Bronchial epithelial cell (primary cell): Measurements from ENCODE around the gene ZNF431. TPM values are rescaled to one million over a fixed set of nuclear protein-coding genes. Genes with fewer than 3 reads are reported as not detected.

ENCODE experiments used
- DNase-seq: peaks from one replicate; pipeline ENCODE4 v3.0.0-alpha.2; 2010; ENCODE audit warnings: low read depth
- FAIRE-seq: peaks from 2 replicates; lab custom pipeline; 2011; peaks lifted over from hg19 to GRCh38; lab: Jason Lieb, UNC
- H3K27me3 ChIP-seq: 2 replicates; pipeline ENCODE4 v1.5.1; 2011; ENCODE audit warnings: low read length; ENCODE audit not compliant: control insufficient read depth, insufficient read depth
- H3K36me3 ChIP-seq: 2 replicates; pipeline ENCODE4 v1.5.1; 2011; ENCODE audit warnings: low read length; ENCODE audit not compliant: control insufficient read depth, insufficient read depth
- H3K4me3 ChIP-seq: 2 replicates; pipeline ENCODE4 v1.5.1; 2011; ENCODE audit warnings: mild to moderate bottlenecking, low read depth, low read length, control low read depth
- CTCF ChIP-seq: IDR thresholded peaks from 2 replicates; pipeline ENCODE4 v1.5.1; 2011; ENCODE audit warnings: mild to moderate bottlenecking, moderate library complexity, low read length, control low read depth, inconsistent platforms; ENCODE audit not compliant: insufficient read depth, severe bottlenecking
- total RNA-seq: library from RNA; depleted of rRNA; stranded (reverse); fragments of >200 nt; gene quantifications from 2 replicates; pipeline ENCODE4 v1.2.1, GENCODE V29; 2014

Gene ZNF431
- total RNA-seq, 1 donor from 2014 or later = 9.0 TPM

GRCh38 chr19:21109116-21109515 lies 32.7 kb upstream of the ZNF431 start:
- H3K4me3 ChIP-seq = no peak overlapping the region
- no peak for TF ChIP-seq CTCF
- no peaks in the 10 kb centered on the region for H3K27me3 ChIP-seq
- no peaks in the 10 kb centered on the region for H3K36me3 ChIP-seq
- no peak for FAIRE-seq
- DNase-seq = peak; percentile 61

GRCh38 chr19:21110183-21110582 lies 31.7 kb upstream of the ZNF431 start:
- FAIRE-seq (no peak), DNase-seq (no peak)
- Histone ChIP-seq H3K36me3 (no peaks in the 10 kb centered on the region), H3K27me3 (no peaks in the 10 kb centered on the region), H3K4me3 (no peak overlapping the region)
- TF ChIP-seq CTCF = no peak

GRCh38 chr19:21115430-21115829 lies 26.4 kb upstream of the ZNF431 start:
- Histone ChIP-seq H3K27me3 (no peaks in the 10 kb centered on the region), H3K4me3 (no peak overlapping the region), H3K36me3 (peaks cover 3% of the 10 kb centered on the region)
- TF ChIP-seq CTCF = no peak
- DNase-seq (no peak), FAIRE-seq (no peak)

- H3K36me3 ChIP-seq = peaks cover 3% of the 10 kb centered on the region
- H3K4me3 ChIP-seq = no peak overlapping the region
- FAIRE-seq (no peak), DNase-seq (peak; percentile 48)
- H3K27me3 ChIP-seq = no peaks in the 10 kb centered on the region
- TF ChIP-seq CTCF = no peak
Measured at GRCh38 chr19:21117041-21117907, 24.6 kb upstream of the ZNF431 start.

GRCh38 chr19:21126078-21126477 lies 15.8 kb upstream of the ZNF431 start:
- DNase-seq (no peak), FAIRE-seq (no peak)
- TF ChIP-seq CTCF = no peak
- Histone ChIP-seq H3K27me3 (no peaks in the 10 kb centered on the region), H3K36me3 (no peaks in the 10 kb centered on the region), H3K4me3 (no peak overlapping the region)
